Effector CD4-positive, alpha-beta T cell (primary cell): ENCODE data around the gene SPATC1L.
"Not testable (repeated sequence)": the region's sequence is repeated elsewhere in the genome, so short reads cannot be mapped to it uniquely, and the experiment has no call there.

ENCODE experiments used
- DNase-seq: peaks from one replicate; pipeline ENCODE4 v3.0.0-alpha.2; 2020

Gene SPATC1L

DNA sequence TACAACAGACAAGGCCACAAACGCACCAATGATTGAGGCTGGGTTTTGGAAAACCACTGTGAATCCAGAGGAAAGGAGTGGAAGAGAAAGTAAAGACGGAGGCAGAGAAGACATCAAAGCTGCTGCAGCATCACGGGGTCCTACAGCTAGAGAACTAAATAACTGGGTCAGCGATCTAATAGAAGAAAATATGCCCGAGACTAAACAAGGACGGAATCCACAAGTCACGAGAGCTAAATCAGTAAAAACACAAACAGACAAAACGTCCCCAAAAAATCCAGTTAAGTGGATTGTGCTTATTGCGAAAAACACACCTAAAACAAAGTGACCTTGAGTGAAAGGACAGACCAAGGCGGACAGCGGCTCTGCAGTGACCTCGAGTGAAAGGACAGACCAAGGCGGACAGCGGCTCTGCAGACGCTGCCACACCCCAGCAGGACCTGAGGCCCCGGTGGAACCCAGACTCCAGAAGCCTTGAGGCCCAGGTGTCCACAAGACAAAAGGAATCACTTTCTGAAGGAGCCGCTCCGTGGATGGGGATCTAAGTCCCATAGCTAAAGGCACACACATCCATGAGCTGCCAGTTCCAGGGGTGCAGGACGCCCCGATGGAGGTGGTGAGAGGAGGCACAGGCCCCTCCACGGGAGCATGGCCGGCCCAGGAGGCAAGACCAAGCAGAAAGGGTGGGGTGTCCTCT is 34.9 kb downstream of the SPATC1L start:
- DNase-seq = no peak

DNA sequence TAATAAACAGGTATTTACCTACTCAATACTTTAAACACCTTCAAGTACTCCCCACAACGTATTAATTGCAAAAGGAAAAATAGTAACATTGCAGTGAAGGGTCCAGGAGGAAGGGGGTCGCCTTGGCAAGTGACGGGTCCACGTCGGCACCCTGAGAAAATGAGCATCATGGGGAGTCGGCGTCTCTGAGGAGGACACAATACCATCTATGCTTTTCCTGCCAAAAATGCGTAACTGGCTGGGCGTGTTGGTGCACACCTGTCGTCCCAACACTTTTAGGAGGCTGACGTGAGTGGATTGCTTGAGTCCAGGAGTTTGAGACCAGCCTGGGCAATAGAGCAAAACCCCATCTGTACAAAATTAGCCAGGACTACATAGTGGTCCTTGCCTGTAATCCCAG is 36.2 kb downstream of the SPATC1L start:
- no peak for DNase-seq

DNA sequence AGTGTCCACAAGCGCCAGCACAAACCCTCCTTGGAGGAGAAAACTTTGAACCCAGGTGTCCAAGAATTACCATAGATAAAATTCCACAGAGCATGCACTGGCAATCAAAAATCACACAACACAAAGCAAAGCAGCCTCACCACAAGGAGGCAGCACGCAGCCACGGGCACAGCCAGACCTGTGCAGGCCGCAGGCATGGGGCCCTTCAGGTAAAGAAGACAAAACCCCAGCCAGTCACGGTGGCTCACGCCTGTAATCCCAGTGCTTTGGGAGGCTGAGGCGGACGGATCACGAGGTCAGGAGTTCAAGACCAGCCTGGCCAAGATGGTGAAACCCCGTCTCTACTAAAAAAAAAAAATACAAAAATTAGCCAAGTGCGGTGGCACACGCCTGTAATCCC is 36.8 kb downstream of the SPATC1L start:
- not testable (repeated sequence) for DNase-seq

DNA sequence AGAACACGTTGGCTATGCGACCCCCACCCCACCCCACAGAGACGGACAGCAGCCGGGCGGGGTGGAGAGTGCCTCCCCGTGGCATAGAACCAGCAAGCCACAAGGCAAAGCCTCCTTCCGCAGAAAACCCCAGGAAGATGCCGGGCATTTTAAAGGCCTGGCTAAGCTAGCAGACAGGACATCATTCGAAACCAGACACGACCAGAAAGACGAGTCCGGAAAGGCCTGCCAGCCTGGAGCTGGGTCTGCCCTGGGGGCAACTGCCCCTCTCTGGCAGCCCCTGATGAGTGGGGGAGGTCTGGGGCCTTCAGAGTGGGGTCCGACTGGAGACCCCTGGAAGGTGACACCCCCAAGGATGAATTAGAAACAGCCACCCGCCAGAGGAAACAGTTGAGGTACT is 37.4 kb downstream of the SPATC1L start:
- DNase-seq = no peak

DNA sequence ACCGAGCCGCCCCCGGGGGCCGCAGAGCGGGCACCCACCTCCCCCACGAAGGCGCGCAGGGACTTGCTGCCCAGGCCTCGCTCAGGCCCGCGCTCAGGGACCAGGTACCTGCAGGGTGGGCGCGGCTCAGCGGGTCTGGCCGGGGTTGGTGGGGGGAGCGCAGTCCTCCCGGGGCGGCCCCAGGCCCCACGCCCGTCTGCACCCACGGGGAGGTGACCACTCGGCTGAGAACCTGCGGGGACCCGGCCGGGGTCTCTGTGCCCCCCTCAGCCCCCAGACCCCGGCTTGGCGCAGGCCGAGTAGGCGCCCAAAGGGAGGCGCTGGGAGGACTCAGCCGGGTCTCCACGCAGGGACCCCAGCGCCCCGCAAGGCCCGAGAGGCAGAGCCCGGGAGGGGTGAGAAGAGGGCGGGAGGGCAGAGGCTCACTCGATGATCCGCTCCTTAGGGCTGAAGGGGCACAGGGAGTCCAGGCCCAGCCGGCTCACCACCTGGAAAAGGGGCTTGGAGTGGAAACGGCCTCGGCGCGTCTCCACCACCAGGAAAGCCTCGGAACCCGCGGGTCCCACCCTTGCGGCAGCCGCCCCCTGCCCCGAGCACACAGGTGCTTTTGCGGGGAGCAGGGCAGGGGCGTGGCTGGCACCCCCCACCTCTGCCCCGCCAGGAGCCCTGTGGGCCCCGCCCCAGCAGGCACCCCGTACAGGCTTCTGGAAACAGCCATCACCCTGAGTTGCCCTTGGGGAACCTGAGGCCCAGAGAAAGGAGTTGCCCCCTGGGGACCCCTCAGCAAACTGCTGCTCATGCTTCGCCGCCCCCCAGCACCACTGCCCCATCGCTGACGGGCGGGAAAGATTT is 38.2 kb downstream of the SPATC1L start:
- DNase-seq = no peak

DNA sequence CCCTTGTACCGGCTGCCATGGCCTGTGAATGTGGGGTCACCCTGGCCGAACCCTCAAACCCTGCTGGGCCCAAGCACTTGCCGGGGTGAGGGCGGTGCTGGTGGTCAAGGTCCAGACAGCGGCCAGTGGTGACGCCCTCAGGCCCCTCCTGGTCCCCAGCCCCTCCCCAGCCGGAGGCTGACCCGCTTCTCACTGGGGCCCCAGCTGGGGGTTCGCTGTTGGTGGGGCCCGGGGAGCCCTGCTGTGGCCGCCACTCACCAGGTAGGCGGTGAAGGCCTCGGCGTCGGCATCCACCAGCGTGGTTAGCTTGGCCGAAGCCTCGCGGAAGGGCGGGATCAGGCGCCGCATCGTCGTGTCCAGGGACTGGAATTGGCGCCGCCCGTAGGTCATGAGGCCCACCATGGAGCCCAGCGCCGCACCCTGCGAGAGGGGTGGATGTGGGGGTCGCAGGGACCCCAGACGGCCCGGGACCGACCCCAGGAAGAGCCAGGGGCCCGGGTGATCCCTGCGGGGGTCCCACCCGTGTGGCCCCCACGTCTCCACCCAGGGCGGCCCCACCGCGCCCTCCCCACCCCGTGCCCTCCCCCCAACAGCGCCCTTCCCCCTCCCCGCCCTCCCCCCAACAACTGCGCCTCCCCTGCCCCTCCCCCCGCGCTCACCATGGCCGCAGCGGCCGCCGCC is 39.0 kb downstream of the SPATC1L start:
- DNase-seq = no peak

DNA sequence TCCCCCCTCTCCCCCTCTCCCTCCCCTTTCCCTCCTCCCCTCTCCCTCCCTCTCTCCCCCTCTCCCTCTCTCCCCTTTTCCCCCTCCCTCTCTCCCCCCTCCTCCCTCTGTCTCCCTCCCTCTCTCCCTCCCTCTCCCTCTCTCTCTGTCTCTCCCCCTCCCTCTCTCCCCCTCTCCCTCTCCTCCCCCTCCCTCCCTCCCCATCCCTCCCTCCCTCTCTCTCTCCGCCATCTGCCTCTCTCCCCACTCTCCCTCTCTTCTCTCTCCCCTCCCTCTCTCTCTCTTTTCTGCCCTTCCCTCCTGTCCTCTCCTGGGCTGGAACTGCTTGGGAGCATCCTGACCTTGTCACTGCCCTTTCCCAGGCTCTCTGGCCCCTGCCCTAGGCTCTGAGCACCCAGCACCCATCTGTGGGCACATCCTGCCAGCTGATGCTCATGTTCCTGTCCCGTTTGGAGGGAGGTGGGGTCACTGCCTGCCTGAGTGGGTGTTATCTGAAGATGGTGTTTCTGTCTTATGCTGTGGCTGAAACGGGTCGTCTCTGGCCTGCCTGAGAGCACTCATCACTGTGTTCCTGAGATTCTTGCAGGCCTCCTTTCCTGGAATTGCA is 39.7 kb downstream of the SPATC1L start:
- no peak for DNase-seq

DNA sequence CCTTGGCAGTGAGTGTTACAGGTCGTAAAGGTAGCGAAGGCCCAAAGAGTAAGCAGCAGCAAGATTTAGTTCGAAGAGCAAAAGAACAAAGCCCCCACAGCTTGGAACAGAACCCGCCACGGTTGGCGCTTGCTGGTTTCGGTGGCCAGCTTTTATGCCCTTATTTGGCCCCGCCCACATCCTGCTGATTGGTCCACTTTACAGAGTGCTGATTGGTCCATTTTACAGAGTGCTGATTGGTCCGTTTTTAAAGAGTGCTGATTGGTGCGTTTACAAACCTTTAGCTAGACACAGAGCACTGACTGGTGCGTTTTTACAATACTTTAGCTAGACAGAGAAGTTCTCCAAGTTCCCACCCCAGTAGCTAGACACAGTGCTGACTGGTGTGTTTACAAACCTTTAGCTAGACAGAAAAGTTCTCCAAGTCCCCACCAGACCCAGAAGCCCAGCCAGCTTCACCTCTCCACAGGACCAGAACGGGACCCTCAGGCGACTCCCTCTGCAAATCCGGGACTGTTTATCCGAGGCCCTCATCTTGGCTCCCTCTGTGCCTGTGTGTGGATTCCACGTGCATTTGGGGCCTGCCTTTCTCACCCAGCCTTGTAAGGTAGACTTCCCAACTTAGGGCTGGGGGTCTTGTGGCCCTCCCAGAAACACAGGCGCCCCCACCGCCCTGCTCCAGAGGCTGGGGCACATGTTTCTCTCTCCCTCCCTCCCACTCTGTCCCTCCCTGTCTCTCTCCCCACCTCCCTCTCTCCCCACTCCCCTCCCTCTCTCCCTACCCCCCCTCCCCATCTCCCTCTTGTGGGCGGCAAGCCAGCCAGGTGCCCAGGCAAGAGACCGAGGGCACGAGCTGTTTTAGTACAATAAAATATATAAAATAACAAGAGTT is 41.4 kb downstream of the SPATC1L start:
- DNase-seq = no peak

DNA sequence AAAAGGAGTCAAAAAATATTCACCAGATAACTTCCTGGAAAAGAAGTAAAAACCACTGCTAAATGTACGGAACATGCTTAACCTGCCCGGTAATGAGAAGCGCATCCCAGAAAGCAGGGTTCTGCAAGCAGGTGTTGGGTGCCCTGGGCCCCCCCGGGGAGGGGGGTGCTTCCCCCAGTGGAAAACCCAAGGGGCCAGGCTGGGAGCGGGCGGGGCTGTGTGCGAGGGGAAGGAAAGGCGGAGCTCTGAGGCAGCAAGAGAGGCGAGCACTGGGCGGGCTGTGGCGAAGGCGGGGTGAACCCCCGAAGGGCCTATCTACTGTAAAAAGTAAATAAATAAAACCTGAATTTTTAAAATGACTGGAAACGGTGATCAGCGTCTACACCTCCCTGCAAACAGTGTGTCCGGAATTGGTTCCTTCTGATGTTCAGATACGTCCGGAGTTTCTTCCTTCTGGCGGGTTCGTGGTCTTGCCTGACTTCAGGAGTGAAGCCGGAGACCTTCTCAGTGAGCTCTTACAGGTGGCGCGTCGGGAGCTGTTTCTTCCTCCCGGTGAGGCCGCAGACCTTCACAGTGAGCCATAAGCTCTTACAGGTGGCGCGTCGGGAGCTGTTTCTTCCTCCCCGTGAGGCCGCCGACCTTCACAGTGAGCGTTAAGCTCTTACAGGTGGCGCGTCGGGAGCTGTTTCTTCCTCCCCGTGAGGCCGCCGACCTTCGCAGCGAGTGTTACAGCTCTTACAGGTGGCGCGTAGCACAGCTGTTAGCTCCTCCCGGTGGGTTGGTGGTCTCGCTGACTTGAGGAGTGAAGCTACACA is 42.3 kb downstream of the SPATC1L start:
- DNase-seq = no peak

DNA sequence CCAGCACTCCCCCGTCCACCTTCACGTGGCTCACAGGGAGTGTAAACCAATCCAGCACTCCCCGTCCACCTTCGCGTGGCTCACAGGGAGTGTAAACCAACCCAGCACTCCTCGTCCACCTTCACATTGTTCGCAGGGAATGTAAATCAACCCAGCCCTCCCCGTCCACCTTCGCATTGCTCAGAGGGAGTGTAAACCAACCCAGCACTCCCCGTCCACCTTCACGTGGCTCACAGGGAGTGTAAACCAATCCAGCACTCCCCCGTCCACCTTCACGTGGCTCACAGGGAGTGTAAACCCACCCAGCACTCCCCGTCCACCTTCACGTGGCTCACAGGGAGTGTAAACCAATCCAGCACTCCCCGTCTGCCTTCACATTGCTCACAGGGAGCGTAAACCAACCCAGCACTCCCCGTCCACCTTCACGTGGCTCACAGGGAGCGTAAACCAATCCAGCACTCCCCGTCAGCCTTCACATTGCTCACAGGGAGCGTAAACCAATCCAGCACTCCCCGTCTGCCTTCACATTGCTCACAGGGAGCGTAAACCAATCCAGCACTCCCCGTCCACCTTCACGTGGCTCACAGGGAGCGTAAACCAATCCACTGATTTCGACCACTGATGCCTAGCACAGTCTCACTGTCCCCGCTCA is 43.8 kb downstream of the SPATC1L start:
- not testable (repeated sequence) for DNase-seq

DNA sequence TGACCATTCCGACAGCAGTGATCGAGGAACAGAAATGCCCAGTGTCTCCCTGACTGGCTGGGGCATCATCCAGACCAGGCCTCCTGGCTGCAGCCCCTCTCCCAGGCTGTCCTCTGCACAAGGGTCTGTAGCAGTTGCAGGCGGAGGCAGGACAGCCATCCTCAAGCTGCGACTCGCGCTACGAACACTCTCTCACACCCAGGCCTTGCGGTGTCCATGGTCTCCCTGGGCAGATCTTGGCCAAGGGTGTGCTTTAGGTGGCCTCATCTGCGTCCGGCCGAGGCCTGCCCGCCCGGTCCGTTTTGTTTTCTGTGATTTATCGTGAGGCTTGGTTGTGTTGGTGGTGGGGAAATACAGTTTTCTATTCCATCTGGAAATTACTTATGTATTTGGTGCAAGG is 44.6 kb downstream of the SPATC1L start:
- DNase-seq = no peak

DNA sequence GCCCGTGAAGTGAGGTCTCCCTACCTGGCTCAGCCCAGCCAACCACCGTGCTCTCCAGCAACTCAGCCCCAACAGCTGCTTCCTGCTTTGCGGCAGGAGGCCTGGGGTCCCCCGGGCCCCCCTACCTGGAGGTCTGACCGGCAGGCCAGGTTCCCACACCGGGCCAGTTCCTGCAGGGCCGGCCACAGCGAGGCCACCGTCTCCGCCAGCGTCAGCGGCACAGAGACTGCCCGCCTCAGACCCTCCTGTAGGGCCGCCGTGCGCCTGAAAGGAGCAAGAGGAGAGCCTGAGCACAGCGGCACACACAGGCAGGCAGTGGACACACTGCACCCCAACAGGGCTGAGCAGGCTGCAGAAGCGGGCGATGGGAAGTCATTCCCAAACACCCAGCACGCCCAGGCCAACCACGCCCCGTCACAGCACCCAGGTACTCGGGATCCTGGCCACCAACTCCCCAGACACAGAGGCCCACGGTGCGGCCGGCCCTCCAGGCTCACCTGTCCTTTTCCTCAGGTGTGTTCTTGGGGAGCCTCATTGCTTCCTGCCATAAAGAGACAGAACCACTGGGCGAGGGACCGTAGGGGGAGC is 45.8 kb downstream of the SPATC1L start:
- DNase-seq = no peak

DNA sequence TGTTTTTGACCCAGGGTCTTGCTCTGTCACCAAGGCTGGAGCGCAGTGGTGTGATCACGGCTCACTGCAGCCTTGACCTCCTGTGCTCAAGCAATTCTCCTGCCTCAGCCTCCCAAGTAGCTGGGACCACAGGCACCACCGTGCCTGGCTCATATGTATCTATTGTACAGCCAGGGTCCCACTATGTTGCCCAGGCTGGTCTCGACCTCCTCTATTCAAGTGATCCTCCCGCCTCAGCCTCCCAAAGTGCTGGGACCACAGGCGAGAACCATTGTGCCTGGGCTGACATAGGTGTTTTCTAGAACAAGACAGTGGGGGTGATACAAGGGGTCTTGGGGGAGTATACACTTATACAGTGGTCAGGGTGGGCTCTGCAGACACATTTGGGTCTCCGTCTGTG is 46.4 kb downstream of the SPATC1L start:
- DNase-seq = no peak

DNA sequence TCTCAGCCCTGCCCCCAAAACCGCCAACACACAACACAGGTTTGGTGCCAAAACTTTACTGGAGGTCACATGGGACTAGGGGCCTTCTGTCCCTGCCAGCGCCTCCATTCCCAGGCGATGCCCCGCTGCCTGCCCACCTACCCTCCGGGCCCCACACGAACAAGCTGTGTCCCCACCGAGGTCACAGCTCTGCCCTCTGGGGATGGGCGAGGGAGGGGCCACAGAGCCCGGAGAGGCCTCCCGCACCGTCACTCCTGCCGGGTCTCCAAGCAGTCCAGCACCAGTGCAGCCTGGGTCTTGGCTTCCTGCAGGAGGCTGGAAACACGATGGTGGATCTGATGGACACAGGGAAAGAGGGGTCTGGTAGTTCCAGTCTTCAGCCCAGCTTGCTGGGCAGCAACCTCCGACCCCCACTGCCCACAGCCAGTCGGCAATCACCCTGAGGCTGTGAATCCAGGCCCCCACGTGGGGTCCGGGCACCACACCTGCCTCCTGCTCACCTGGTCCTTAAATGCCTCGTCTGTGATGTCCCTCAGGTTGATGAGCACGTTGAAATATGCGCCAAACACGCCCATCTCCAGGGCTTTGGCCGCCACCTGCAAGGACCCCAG is 47.4 kb downstream of the SPATC1L start:
- DNase-seq = no peak

DNA sequence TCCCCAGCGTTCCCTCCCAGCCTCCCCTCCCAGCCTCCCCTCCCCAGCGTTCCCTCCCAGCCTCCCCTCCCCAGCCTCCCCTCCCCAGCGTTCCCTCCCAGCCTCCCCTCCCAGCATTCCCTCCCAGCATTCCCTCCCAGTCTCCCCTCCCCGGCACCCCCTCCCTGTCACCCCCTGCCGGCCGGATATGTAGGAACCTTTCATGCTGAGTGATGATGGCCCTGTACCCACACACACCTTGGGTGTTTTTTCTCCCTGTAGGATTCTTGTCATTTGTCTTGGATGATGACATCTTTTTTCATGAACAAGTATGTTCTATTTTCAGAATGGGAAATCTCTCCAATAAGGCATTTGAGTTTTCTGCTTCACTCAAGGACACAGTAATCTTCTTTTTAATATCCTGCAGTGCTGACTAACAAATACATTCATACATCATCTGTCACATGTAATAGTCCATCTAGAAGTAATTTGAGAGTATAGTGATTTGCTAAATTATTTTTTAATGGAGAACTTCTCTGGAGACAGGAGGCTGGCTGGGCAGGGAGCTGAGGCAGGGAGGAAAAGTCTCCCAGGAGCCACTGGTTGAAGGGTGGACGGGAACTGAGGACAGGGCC is 48.4 kb downstream of the SPATC1L start:
- no peak for DNase-seq

DNA sequence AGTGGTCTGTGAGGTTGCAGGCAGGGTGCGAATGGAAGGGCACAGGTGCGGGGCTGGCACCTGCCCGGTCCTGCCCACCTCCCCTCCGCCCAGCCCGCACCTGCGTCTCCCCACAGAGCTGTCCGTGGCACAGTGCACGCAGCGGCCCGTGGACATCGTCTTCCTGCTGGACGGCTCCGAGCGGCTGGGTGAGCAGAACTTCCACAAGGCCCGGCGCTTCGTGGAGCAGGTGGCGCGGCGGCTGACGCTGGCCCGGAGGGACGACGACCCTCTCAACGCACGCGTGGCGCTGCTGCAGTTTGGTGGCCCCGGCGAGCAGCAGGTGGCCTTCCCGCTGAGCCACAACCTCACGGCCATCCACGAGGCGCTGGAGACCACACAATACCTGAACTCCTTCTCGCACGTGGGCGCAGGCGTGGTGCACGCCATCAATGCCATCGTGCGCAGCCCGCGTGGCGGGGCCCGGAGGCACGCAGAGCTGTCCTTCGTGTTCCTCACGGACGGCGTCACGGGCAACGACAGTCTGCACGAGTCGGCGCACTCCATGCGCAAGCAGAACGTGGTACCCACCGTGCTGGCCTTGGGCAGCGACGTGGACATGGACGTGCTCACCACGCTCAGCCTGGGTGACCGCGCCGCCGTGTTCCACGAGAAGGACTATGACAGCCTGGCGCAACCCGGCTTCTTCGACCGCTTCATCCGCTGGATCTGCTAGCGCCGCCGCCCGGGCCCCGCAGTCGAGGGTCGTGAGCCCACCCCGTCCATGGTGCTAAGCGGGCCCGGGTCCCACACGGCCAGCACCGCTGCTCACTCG is 52.2 kb downstream of the SPATC1L start:
- no peak for DNase-seq

DNA sequence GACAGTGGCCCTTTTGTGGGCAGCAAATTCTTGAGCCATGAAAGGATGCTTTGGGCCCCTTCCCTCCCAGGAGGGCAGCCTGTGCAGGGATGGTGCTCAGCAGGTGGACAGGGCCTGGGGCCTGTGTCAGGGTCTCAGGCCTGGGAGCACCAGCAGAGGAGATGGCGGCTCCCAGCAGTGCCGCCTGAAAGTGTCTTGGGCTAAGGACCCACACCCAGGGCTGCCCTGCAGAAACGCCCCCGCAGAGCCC is 52.7 kb downstream of the SPATC1L start:
- no peak for DNase-seq

DNA sequence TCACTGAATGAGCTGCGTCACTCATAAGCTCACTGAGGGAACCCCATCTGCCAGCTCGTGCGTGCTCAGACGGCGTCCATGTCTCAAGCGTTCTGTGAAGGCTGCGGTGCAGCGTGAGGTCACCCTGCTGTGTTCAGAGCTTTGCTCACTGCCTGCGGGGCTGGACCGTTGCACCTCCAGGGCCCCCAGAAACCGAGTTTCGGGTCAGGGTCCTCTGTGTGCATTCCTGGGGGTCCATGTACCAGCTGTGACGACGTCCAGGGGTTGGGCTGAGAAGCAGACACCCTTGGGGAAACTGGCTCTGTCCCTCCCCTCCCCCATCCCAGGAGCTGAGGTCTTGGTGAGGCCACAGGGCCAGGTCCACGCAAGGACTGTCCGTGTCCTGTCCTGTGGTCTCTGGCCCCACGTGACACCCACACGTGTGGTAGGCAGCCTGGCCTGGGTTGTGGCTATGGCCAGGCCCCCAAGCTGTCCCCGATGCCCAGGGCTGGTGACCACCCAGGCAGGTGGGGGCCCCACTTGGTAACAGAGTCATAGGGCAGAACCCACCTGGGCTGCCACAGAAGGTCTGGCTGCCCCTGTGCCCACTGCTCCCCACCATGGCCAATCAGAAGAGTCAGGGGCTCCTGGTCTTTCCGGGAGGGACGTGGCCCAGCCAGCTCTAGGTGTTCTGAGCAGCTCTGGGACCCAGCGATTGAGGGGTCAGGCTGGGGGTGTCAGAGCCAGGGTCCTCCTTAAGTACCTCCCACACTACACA is 53.2 kb downstream of the SPATC1L start:
- no peak for DNase-seq
